Esophagus muscularis mucosa (tissue), 4 donors: ENCODE measurements around the gene ALOX12B.

Source experiments
- EP300 ChIP-seq: sonication (generic); formaldehyde crosslinking; IDR thresholded peaks from one replicate; pipeline ENCODE4 v1.6.1; 2017; ENCODE audit warnings: antibody characterized with exemption
- POLR2AphosphoS5 ChIP-seq, 2 donors: sonication (generic); formaldehyde crosslinking; IDR thresholded peaks; one replicate each; pipeline ENCODE4 v1.6.1; 2017; ENCODE audit warnings: antibody characterized with exemption in 2 of 2
- TF ChIP-seq, protein P1 (sequence below), 3 experiments: fragments of 200-600 bp in 2 of 3; fragments of 450-650 bp in 1 of 3; sonication (generic) in 2 of 3; IDR thresholded peaks; one replicate each; pipeline ENCODE4 v1.5.1; 2017 to 2019; ENCODE audit warnings: antibody characterized with exemption in 3 of 3, mild to moderate bottlenecking in 2 of 3, moderate library complexity in 1 of 3

DNA sequence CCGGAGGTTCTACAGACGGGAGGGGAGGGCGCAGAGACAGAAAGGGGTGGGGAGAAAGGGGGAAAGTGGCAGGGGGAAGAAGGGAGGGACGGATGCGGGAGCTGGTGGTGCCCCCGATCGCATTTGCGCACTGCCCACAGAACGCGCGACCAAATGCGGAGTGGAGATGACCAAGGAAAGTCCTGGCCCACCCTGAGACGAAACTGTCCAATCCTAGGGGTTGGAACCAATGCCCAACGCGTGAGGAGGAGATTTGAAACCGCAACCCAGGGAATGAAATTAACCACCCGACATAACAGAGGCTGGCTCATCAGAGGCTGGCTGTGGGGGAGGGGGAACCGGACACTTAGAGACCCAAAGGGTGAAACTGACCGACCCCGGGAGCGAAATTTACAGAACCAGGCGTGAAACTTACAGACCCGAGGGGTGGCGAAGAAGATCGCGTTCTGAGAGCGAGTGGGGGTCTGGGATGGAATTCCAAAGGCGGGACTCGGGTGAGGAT is 35.0 kb upstream of the ALOX12B start:
- TF ChIP-seq, protein P1, sequence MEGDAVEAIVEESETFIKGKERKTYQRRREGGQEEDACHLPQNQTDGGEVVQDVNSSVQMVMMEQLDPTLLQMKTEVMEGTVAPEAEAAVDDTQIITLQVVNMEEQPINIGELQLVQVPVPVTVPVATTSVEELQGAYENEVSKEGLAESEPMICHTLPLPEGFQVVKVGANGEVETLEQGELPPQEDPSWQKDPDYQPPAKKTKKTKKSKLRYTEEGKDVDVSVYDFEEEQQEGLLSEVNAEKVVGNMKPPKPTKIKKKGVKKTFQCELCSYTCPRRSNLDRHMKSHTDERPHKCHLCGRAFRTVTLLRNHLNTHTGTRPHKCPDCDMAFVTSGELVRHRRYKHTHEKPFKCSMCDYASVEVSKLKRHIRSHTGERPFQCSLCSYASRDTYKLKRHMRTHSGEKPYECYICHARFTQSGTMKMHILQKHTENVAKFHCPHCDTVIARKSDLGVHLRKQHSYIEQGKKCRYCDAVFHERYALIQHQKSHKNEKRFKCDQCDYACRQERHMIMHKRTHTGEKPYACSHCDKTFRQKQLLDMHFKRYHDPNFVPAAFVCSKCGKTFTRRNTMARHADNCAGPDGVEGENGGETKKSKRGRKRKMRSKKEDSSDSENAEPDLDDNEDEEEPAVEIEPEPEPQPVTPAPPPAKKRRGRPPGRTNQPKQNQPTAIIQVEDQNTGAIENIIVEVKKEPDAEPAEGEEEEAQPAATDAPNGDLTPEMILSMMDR (IDR thresholded peaks at IDR 0.05): no peak
- TF ChIP-seq POLR2AphosphoS5 (IDR thresholded peaks at IDR 0.05) (no peak), EP300 (no peak)
